Loucy (cell line): ENCODE measurements around the gene SNCG.

ENCODE experiments used
- EZH2phosphoT487 ChIP-seq: fragments of 200-600 bp; IDR thresholded peaks from 2 replicates; pipeline ENCODE4 v1.6.1; 2018; ENCODE audit warnings: antibody characterized with exemption, mild to moderate bottlenecking, moderate library complexity, borderline replicate concordance
- TF ChIP-seq, protein P1 (sequence below): fragments of 200-600 bp; sonication (generic); conservative IDR thresholded peaks from 2 replicates; pipeline ENCODE4 v1.5.1; 2014; ENCODE audit warnings: mild to moderate bottlenecking, antibody characterized with exemption, low read length

GRCh38 chr10:86968271-86968993 is 10.0 kb downstream of the SNCG start, which contains the start of gene ADIRF:
- TF ChIP-seq, protein P1, sequence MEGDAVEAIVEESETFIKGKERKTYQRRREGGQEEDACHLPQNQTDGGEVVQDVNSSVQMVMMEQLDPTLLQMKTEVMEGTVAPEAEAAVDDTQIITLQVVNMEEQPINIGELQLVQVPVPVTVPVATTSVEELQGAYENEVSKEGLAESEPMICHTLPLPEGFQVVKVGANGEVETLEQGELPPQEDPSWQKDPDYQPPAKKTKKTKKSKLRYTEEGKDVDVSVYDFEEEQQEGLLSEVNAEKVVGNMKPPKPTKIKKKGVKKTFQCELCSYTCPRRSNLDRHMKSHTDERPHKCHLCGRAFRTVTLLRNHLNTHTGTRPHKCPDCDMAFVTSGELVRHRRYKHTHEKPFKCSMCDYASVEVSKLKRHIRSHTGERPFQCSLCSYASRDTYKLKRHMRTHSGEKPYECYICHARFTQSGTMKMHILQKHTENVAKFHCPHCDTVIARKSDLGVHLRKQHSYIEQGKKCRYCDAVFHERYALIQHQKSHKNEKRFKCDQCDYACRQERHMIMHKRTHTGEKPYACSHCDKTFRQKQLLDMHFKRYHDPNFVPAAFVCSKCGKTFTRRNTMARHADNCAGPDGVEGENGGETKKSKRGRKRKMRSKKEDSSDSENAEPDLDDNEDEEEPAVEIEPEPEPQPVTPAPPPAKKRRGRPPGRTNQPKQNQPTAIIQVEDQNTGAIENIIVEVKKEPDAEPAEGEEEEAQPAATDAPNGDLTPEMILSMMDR: no peak
- no peak for TF ChIP-seq EZH2phosphoT487
